MM.1S (cell line): ENCODE data around the gene JAK3.

Experiments used
- EZH2phosphoT487 ChIP-seq: fragments of 300-600 bp; sonication (generic); IDR thresholded peaks from 2 replicates; pipeline ENCODE4 v1.6.1; 2018; ENCODE audit warnings: antibody characterized with exemption, low read length
- TF ChIP-seq, protein P1 (sequence below): fragments of 300-600 bp; sonication (generic); IDR thresholded peaks from 2 replicates; pipeline ENCODE4 v1.5.1; 2016; ENCODE audit warnings: antibody characterized with exemption, low read length, mixed read lengths

- TF ChIP-seq, protein P1, sequence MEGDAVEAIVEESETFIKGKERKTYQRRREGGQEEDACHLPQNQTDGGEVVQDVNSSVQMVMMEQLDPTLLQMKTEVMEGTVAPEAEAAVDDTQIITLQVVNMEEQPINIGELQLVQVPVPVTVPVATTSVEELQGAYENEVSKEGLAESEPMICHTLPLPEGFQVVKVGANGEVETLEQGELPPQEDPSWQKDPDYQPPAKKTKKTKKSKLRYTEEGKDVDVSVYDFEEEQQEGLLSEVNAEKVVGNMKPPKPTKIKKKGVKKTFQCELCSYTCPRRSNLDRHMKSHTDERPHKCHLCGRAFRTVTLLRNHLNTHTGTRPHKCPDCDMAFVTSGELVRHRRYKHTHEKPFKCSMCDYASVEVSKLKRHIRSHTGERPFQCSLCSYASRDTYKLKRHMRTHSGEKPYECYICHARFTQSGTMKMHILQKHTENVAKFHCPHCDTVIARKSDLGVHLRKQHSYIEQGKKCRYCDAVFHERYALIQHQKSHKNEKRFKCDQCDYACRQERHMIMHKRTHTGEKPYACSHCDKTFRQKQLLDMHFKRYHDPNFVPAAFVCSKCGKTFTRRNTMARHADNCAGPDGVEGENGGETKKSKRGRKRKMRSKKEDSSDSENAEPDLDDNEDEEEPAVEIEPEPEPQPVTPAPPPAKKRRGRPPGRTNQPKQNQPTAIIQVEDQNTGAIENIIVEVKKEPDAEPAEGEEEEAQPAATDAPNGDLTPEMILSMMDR: no peak
- TF ChIP-seq EZH2phosphoT487: no peak
Measured at GRCh38 chr19:17869114-17869608, 21.4 kb upstream of the JAK3 start.
